ENCODE data around the gene ADGRV1.

DNA sequence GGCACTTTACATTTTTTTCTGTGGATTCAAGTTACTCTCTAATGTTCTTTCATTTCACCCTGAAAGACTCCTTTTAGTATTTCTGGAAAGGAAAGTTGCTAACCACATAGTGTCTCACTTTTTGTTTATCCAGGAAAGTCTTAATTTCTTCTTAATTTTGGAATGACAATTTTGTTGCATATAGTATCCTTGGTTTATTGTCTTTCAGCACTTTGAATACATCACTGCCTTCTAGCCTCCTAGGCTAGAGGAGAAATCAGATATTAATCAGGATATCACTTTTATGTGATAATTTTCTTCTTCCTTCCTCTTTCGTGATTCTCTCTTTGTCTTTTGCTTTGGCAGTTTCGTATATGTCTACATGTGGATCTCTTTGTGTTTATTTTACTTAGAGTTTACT is 11.4 kb downstream of the ADGRV1 start:
- TF ChIP-seq, protein P1, sequence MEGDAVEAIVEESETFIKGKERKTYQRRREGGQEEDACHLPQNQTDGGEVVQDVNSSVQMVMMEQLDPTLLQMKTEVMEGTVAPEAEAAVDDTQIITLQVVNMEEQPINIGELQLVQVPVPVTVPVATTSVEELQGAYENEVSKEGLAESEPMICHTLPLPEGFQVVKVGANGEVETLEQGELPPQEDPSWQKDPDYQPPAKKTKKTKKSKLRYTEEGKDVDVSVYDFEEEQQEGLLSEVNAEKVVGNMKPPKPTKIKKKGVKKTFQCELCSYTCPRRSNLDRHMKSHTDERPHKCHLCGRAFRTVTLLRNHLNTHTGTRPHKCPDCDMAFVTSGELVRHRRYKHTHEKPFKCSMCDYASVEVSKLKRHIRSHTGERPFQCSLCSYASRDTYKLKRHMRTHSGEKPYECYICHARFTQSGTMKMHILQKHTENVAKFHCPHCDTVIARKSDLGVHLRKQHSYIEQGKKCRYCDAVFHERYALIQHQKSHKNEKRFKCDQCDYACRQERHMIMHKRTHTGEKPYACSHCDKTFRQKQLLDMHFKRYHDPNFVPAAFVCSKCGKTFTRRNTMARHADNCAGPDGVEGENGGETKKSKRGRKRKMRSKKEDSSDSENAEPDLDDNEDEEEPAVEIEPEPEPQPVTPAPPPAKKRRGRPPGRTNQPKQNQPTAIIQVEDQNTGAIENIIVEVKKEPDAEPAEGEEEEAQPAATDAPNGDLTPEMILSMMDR (IDR thresholded peaks at IDR 0.05): no peak
- no peak for TF ChIP-seq POLR2A (IDR thresholded peaks at IDR 0.05)

Data from thyroid gland (tissue), 4 donors.